ENCODE data around the gene LMF2. TPM values are rescaled to one million over a fixed set of nuclear protein-coding genes. Genes with fewer than 3 reads are reported as not detected.

LMF2 gene
- total and polyA plus RNA-seq, 4 donors = 20.0 to 123 (median 53.9) TPM

DNA sequence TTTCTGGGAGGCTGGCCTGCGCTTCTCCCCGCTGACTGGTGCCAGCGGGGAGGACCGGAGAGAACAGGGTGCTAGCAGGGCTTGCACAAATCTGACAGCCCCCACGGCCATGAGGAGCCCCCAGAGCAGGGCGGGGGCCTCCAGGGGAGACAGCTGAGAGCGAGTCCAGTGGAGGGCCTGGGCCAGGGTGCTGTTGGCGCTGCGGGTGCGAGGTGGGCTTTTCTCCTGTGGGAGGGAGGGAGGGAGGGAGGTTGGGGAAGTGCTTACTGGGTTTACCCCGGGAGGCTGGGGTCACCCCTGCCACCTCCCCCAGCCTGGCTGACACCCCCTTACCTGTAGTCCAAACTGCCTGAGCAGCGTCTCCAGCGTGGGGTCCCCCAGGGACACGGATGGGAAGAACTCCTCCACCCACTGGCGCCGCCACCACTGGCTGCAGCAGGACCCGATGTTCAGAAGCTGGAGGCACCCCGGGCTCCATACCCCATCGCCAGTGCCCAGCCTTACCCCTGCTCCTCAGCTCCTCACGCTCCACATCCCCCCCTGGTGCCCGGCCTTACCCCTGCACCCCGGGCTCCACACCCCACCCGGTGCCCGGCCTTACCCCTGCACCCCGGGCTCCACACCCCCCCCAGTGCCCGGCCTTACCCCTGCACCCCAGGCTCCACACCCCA lies 3.9 kb downstream of the LMF2 start:
- DNase-seq (no peak), ATAC-seq (ENCODE audit: low FRiP score) (no peak)
- Histone ChIP-seq H3K4me3 (ENCODE audit: low read length in 2 of 2) (no peak overlapping the region), H3K4me1 (ENCODE audit: control insufficient read depth in 1 of 2, insufficient read depth in 2 of 2, low read length in 2 of 2) (no peaks in the 10 kb centered on the region), H3K36me3 (ENCODE audit: control insufficient read depth in 1 of 2, insufficient read depth in 2 of 2, low read length in 1 of 2) (peaks cover 0 to 1% of the 10 kb centered on the region in 2 donors), H3K9me3 (ENCODE audit: control insufficient read depth, low read length) (no peaks in the 10 kb centered on the region), H3K27me3 (ENCODE audit: control insufficient read depth in 1 of 2, insufficient read depth in 2 of 2, low read length in 1 of 2) (no peaks in the 10 kb centered on the region), H3K27ac (ENCODE audit: low read depth in 1 of 2, low read length in 2 of 2) (no peak overlapping the region)
- WGBS, 2 donors = 86 to 88% methylated on average over 14 to 25 of the region's 26 CpGs
- intact Hi-C loops (cut with DNase I) = loop anchor here in 1 of 2 donors (10.0 kb wide), 1 partner anchor 259 kb away; the partner anchor contains the start of gene TUBGCP6

DNA sequence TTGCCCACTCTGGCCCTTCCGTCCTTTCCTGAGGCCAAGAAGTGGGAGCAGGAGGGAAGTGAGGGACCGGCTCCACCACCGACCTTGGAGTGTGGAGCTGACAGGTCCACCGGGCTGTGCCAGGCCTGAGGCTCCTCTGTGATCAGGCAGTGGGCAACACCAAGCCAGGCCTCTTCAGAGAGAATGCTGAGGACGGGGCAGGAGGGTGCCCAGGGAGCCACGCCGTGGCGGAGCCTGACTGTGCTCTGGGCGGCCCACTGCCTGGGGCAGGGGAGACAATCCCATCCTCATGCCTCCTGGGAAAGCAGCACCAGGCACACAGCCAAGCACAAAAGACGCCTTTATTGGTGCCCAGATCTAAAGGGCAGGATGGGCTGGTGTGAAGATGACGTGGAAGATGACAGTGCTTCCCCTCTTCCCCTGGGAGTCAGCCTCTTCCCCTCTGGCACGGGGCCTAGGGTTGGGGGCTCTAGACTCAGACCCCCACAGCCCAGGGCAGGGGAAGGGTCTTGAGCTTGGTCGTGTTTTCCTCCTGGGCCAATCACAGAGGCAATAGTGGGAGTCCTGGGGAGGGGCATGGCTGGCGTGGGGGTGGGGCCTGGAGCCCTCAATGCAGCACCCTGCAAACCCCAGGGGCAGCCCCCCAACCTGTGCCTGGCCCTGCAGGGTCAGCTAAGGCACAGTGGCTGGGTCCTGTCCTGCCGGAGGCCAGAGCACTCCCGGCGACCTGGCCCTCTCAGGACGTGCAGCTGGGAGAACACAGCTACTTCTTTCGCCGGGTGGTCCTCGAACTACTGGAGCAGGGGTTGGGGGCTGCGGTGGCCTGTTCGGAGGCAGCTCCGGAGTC lies 4.7 kb downstream of the LMF2 start:
- ATAC-seq (ENCODE audit: low FRiP score) = no peak
- 81 to 82% methylated on average over 23 to 24 of the region's 24 CpGs for WGBS, 2 donors
- Histone ChIP-seq H3K4me3 (ENCODE audit: low read length in 2 of 2) (no peak overlapping the region), H3K27me3 (ENCODE audit: control insufficient read depth in 1 of 2, insufficient read depth in 2 of 2, low read length in 1 of 2) (no peaks in the 10 kb centered on the region), H3K4me1 (ENCODE audit: control insufficient read depth in 1 of 2, insufficient read depth in 2 of 2, low read length in 2 of 2) (no peaks in the 10 kb centered on the region), H3K36me3 (ENCODE audit: control insufficient read depth in 1 of 2, insufficient read depth in 2 of 2, low read length in 1 of 2) (peaks cover 0 to 1% of the 10 kb centered on the region in 2 donors), H3K9me3 (ENCODE audit: control insufficient read depth, low read length) (no peaks in the 10 kb centered on the region), H3K27ac (ENCODE audit: low read depth in 1 of 2, low read length in 2 of 2) (no peak overlapping the region)
- intact Hi-C loops (cut with DNase I) = loop anchor here in 1 of 2 donors (10.0 kb wide), 1 partner anchor 258 kb away; the partner anchor contains the start of gene TUBGCP6
- DNase-seq = no peak

DNA sequence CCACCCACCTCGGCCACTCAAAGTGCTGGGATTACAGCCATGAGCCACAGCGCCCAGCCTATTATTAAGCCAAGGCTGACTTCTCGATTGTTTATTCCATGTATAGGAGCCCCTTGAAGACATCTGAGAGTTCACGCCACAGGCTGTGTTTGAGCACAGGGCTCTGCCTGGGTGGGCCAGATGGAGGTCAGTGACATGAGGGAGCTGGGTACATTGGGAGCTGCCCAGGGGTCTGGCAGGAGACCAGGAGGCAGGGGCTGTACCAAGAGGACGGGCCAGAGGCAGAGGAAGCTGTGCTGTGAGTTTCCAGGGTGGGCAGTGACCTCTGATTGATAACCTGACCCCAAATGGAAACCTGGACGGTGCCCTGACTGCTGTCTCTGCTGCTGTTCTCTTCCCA lies 5.4 kb downstream of the LMF2 start:
- 80% methylated on average over 6 of the region's 6 CpGs for WGBS, 2 donors
- no peak for DNase-seq
- no peaks in the 10 kb centered on the region for H3K9me3 ChIP-seq (ENCODE audit: control insufficient read depth, low read length)
- no peaks in the 10 kb centered on the region for H3K4me1 ChIP-seq (ENCODE audit: control insufficient read depth in 1 of 2, insufficient read depth in 2 of 2, low read length in 2 of 2)
- H3K27me3 ChIP-seq (ENCODE audit: control insufficient read depth in 1 of 2, insufficient read depth in 2 of 2, low read length in 1 of 2) = no peaks in the 10 kb centered on the region
- peaks cover 0 to 1% of the 10 kb centered on the region in 2 donors for H3K36me3 ChIP-seq (ENCODE audit: control insufficient read depth in 1 of 2, insufficient read depth in 2 of 2, low read length in 1 of 2)
- ATAC-seq (ENCODE audit: low FRiP score) = no peak
- no peak overlapping the region for H3K4me3 ChIP-seq (ENCODE audit: low read length in 2 of 2)
- intact Hi-C loops (cut with DNase I) = loop anchor here in 1 of 2 donors (10.0 kb wide), 1 partner anchor 257 kb away; the partner anchor contains the start of gene TUBGCP6
- no peak overlapping the region for H3K27ac ChIP-seq (ENCODE audit: low read depth in 1 of 2, low read length in 2 of 2)

DNA sequence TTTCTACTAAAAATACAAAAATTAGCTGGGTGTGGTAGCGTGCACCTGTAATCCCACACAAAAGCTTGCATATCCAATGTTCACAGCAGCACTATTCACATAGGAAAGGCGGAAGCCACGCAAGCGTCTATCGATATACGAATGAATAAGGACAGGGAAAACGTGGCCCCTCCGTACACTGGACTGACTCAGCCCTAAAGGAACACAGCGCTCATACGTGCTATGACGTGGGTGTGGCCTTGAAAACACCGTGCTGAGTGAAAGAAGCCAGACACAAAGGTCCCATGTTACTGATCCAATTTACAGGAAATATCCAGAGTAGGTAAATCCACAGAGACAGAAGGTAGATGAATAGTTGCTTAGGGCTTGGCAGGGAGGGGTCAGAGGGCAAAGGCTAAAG lies 7.0 kb downstream of the LMF2 start:
- Histone ChIP-seq H3K9me3 (ENCODE audit: control insufficient read depth, low read length) (no peaks in the 10 kb centered on the region), H3K4me1 (ENCODE audit: control insufficient read depth in 1 of 2, insufficient read depth in 2 of 2, low read length in 2 of 2) (no peaks in the 10 kb centered on the region), H3K36me3 (ENCODE audit: control insufficient read depth in 1 of 2, insufficient read depth in 2 of 2, low read length in 1 of 2) (peaks cover 0 to 1% of the 10 kb centered on the region in 2 donors), H3K4me3 (ENCODE audit: low read length in 2 of 2) (no peak overlapping the region), H3K27me3 (ENCODE audit: control insufficient read depth in 1 of 2, insufficient read depth in 2 of 2, low read length in 1 of 2) (no peaks in the 10 kb centered on the region), H3K27ac (ENCODE audit: low read depth in 1 of 2, low read length in 2 of 2) (no peak overlapping the region)
- ATAC-seq (ENCODE audit: low FRiP score) = no peak
- WGBS, 2 donors = 91 to 94% methylated on average over 12 of the region's 12 CpGs
- DNase-seq = no peak
- intact Hi-C loops (cut with DNase I) = loop anchor here in 1 of 2 donors (10.0 kb wide), 1 partner anchor 256 kb away; the partner anchor contains the start of gene TUBGCP6

DNA sequence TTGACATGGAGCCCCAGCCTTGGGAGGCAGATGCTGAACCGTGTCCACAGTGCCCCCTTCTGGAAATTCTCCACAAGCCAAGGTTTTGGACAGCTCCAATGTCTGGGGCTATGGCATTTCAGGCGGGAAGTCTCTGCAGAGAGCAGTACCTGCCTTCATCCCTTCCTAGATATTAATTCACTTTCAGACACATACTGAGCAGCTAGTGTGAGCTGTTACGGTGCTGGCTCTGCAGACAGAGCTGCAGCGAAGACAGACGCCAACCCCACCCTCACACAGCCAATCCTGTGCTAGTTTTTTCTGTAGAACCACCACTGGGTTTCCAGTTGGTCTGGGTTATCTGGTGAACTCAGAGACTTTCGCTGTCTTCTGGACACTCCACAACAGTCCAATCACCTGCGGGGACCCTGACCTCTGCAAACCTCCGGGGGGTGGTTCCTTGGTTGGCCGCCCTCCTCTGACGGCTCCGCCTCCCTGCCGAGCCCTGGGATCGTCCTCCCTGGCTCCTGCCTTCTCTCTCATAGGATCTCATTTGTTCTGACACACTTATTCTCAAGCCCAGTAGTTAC lies 9.1 kb downstream of the LMF2 start:
- WGBS, 2 donors = 8 to 25% methylated on average over 13 of the region's 13 CpGs
- no peaks in the 10 kb centered on the region for H3K9me3 ChIP-seq (ENCODE audit: control insufficient read depth, low read length)
- intact Hi-C loops (cut with DNase I) = no loop called here
- no peaks in the 10 kb centered on the region for H3K4me1 ChIP-seq (ENCODE audit: control insufficient read depth in 1 of 2, insufficient read depth in 2 of 2, low read length in 2 of 2)
- H3K4me3 ChIP-seq (ENCODE audit: low read length in 2 of 2) = no peak overlapping the region
- DNase-seq (no peak), ATAC-seq (ENCODE audit: low FRiP score) (peak; percentile 59)
- H3K36me3 ChIP-seq (ENCODE audit: control insufficient read depth in 1 of 2, insufficient read depth in 2 of 2, low read length in 1 of 2) = no peaks in the 10 kb centered on the region
- H3K27me3 ChIP-seq (ENCODE audit: control insufficient read depth in 1 of 2, insufficient read depth in 2 of 2, low read length in 1 of 2) = no peaks in the 10 kb centered on the region
- H3K27ac ChIP-seq (ENCODE audit: low read depth in 1 of 2, low read length in 2 of 2) = no peak overlapping the region

DNA sequence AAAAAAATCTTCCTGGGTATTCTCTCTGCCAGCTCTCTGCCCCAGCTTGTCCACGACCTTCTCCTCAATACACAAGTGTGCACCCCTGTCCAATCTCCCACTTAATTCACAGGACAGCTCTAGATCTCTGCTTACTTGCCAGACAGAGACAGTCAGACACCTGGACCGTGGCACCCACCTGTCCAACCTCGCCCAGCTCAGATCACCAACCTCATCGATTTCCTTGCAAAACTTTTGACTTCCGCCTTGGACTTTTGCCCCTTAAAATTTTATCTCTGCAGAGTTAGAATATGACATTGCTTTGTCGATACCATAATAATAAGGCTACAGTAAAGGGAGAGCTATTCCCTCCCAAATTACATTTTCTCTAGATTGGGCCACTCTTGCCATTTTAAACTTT lies 10.4 kb downstream of the LMF2 start:
- Histone ChIP-seq H3K27ac (ENCODE audit: low read depth in 1 of 2, low read length in 2 of 2) (no peak overlapping the region), H3K4me3 (ENCODE audit: low read length in 2 of 2) (no peak overlapping the region), H3K9me3 (ENCODE audit: control insufficient read depth, low read length) (no peaks in the 10 kb centered on the region), H3K27me3 (ENCODE audit: control insufficient read depth in 1 of 2, insufficient read depth in 2 of 2, low read length in 1 of 2) (no peaks in the 10 kb centered on the region), H3K4me1 (ENCODE audit: control insufficient read depth in 1 of 2, insufficient read depth in 2 of 2, low read length in 2 of 2) (no peaks in the 10 kb centered on the region), H3K36me3 (ENCODE audit: control insufficient read depth in 1 of 2, insufficient read depth in 2 of 2, low read length in 1 of 2) (no peaks in the 10 kb centered on the region)
- ATAC-seq (ENCODE audit: low FRiP score) = no peak
- WGBS, 2 donors = 83 to 85% methylated on average over 6 of the region's 6 CpGs
- no peak for DNase-seq
- intact Hi-C loops (cut with DNase I) = no loop called here

DNA sequence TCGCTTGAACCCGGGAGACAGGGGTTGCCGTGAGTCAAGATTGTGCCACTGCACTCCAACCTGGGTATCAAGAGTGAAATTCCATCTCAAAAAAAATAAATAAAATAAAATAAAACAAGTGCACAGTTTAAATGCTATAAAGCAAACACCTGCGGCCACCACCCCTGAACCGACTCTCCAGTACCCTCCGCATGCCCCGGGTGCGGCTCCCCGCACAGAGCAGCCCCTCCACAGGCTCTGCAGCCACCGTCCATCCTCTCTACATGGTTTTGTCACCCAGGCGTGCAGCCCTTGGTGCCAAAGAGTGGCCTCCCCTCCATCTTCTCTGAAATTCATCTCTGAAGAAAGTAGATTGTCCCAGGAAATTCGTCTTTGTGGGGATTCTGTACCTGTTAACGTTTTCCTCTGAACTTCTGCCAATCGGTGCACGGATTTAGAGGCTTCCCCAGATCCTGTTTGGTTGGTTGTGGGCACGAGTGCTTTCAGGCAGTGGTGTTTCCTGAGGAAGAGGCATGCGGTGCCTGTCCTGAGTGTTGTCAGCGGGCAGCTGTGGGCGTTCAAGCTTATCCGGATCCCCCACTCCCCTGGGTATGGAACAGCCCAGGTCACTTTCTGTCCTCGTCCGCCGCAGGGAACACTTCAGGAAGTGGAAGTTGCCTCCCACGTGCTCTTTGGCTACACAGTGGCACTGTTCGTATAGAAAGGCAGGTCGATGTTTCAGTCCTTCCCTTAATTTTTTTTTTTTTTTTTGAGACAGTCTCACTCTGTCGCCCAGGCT lies 16.8 kb downstream of the LMF2 start:
- 76 to 83% methylated on average over 27 of the region's 27 CpGs for WGBS, 2 donors
- H3K4me3 ChIP-seq (ENCODE audit: low read length in 2 of 2) = no peak overlapping the region
- no peaks in the 10 kb centered on the region for H3K9me3 ChIP-seq (ENCODE audit: control insufficient read depth, low read length)
- intact Hi-C loops (cut with DNase I) = no loop called here
- no peak for DNase-seq
- H3K4me1 ChIP-seq (ENCODE audit: control insufficient read depth in 1 of 2, insufficient read depth in 2 of 2, low read length in 2 of 2) = no peaks in the 10 kb centered on the region
- no peaks in the 10 kb centered on the region for H3K36me3 ChIP-seq (ENCODE audit: control insufficient read depth in 1 of 2, insufficient read depth in 2 of 2, low read length in 1 of 2)
- ATAC-seq (ENCODE audit: low FRiP score) = no peak
- H3K27ac ChIP-seq (ENCODE audit: low read depth in 1 of 2, low read length in 2 of 2) = no peak overlapping the region
- no peaks in the 10 kb centered on the region for H3K27me3 ChIP-seq (ENCODE audit: control insufficient read depth in 1 of 2, insufficient read depth in 2 of 2, low read length in 1 of 2)

All from aorta (tissue), 5 donors.